ENCODE measurements around the gene OPCML. TPM values are rescaled to one million over a fixed set of nuclear protein-coding genes. Genes with fewer than 3 reads are reported as not detected.

Gene OPCML
- total RNA-seq, 2 experiments from 2014 or later = not detected

GRCh38 chr11:132551016-132551415, 981.3 kb downstream of the OPCML start:
- CTCF ChIA-PET = no interaction called here
- DNase-seq = no peak
- H3K27ac Mint-ChIP-seq = no peak overlapping the region
- H3K4me1 Mint-ChIP-seq (ENCODE audit: low read depth) = no peaks in the 10 kb centered on the region
- H3K36me3 Mint-ChIP-seq (ENCODE audit: low read depth) = no peaks in the 10 kb centered on the region
- no peaks in the 10 kb centered on the region for H3K27me3 Mint-ChIP-seq (ENCODE audit: low read depth)
- H3K9me3 Mint-ChIP-seq (ENCODE audit: insufficient read depth) = peaks cover 5% of the 10 kb centered on the region
- no peak overlapping the region for H3K4me3 Mint-ChIP-seq
- no peak for ATAC-seq
- POLR2A ChIA-PET = no interaction called here

DNA sequence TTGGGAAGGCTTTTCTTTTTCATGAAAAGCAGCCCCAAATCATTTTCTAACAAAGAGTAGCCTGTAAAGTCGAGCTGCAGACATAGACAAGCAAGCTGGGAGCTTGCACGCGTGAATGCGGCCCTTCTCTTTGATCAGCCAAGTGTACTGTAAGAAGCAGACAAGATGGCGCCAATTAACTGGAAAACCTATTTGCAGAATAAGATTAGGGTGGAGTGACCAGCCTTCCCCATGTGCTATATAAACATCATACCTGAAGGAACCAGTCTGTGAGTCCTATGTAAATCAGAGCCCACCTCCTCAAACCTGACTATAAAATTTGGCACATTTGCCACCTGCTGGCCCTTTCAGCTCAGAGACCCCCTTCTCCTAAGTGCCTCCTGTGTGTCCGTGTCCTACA, 982.7 kb downstream of the OPCML start:
- Mint-ChIP-seq H3K4me1 (ENCODE audit: low read depth) (no peaks in the 10 kb centered on the region), H3K9me3 (ENCODE audit: insufficient read depth) (peaks cover 10% of the 10 kb centered on the region), H3K4me3 (no peak overlapping the region), H3K27ac (no peak overlapping the region), H3K27me3 (ENCODE audit: low read depth) (no peaks in the 10 kb centered on the region), H3K36me3 (ENCODE audit: low read depth) (no peaks in the 10 kb centered on the region)
- ChIA-PET POLR2A (no interaction called here), CTCF (no interaction called here)
- no peak for ATAC-seq
- DNase-seq = no peak

- no peaks in the 10 kb centered on the region for H3K4me1 Mint-ChIP-seq (ENCODE audit: low read depth)
- ChIA-PET CTCF (no interaction called here), POLR2A (no interaction called here)
- H3K27ac Mint-ChIP-seq = no peak overlapping the region
- no peaks in the 10 kb centered on the region for H3K36me3 Mint-ChIP-seq (ENCODE audit: low read depth)
- DNase-seq (no peak), ATAC-seq (no peak)
- H3K27me3 Mint-ChIP-seq (ENCODE audit: low read depth) = no peaks in the 10 kb centered on the region
- H3K9me3 Mint-ChIP-seq (ENCODE audit: insufficient read depth) = peaks cover 10% of the 10 kb centered on the region
- H3K4me3 Mint-ChIP-seq = no peak overlapping the region
Measured at GRCh38 chr11:132549001-132549400, 983.3 kb downstream of the OPCML start.

DNA sequence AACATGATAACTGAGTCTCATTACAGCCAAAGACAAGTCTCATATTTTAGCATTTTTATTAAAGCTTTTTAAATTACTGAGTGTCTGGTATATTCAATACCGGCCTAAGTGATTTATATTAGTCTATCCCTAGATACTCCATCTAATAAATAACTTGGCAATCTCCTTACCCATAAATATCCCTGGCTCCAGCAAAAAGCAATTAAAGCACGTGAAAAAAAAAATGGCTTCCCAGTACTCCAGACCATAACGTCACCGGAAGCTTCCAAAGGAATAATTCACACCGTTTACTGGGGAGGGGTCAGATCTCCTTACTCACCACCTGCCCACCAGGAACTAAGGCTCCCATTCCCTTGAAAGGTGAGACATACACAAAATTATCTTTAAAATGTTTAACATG, 988.3 kb downstream of the OPCML start:
- Mint-ChIP-seq H3K4me1 (ENCODE audit: low read depth) (no peaks in the 10 kb centered on the region), H3K9me3 (ENCODE audit: insufficient read depth) (peaks cover 5% of the 10 kb centered on the region), H3K27ac (no peak overlapping the region), H3K36me3 (ENCODE audit: low read depth) (no peaks in the 10 kb centered on the region), H3K4me3 (no peak overlapping the region), H3K27me3 (ENCODE audit: low read depth) (no peaks in the 10 kb centered on the region)
- DNase-seq = no peak
- no peak for ATAC-seq
- POLR2A ChIA-PET = no interaction called here
- CTCF ChIA-PET = no interaction called here

GRCh38 chr11:132541794-132542193, 990.5 kb downstream of the OPCML start:
- peaks cover 5% of the 10 kb centered on the region for H3K9me3 Mint-ChIP-seq (ENCODE audit: insufficient read depth)
- DNase-seq (no peak), ATAC-seq (no peak)
- no peaks in the 10 kb centered on the region for H3K4me1 Mint-ChIP-seq (ENCODE audit: low read depth)
- ChIA-PET CTCF (no interaction called here), POLR2A (no interaction called here)
- H3K4me3 Mint-ChIP-seq = no peak overlapping the region
- no peak overlapping the region for H3K27ac Mint-ChIP-seq
- H3K36me3 Mint-ChIP-seq (ENCODE audit: low read depth) = no peaks in the 10 kb centered on the region
- no peaks in the 10 kb centered on the region for H3K27me3 Mint-ChIP-seq (ENCODE audit: low read depth)

DNA sequence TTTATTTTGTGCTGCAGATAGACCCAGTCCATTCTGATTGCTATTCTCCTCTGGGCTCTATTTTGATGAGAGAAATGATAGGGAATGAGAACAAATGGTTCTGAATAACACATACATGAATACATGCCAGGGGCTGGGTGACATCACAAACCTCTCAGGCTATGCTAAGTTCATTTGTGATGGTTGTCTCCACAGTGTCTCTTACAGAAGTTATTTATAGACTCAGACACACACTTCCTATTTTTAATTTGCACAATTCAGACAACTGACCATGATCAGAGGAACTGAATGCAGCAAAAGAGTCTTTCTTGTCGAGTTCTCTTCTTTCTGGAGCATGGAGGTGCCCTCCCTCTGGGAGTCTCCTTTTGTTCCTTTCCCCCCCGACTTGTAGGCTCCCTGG, 991.7 kb downstream of the OPCML start:
- POLR2A ChIA-PET = no interaction called here
- Mint-ChIP-seq H3K4me3 (no peak overlapping the region), H3K27ac (no peak overlapping the region)

GRCh38 chr11:132539590-132540368, 992.5 kb downstream of the OPCML start:
- H3K27me3 Mint-ChIP-seq (ENCODE audit: low read depth) = no peaks in the 10 kb centered on the region
- no peak for DNase-seq
- CTCF ChIA-PET = no interaction called here
- no peaks in the 10 kb centered on the region for H3K9me3 Mint-ChIP-seq (ENCODE audit: insufficient read depth)
- POLR2A ChIA-PET = no interaction called here
- no peak for ATAC-seq
- H3K4me1 Mint-ChIP-seq (ENCODE audit: low read depth) = no peaks in the 10 kb centered on the region
- H3K4me3 Mint-ChIP-seq = no peak overlapping the region
- no peaks in the 10 kb centered on the region for H3K36me3 Mint-ChIP-seq (ENCODE audit: low read depth)
- no peak overlapping the region for H3K27ac Mint-ChIP-seq

More for the DNA sequence above, 991.7 kb downstream of the OPCML start:
- Mint-ChIP-seq H3K9me3 (ENCODE audit: insufficient read depth) (peaks cover 3% of the 10 kb centered on the region), H3K4me1 (ENCODE audit: low read depth) (no peaks in the 10 kb centered on the region), H3K36me3 (ENCODE audit: low read depth) (no peaks in the 10 kb centered on the region), H3K27me3 (ENCODE audit: low read depth) (no peaks in the 10 kb centered on the region)
- CTCF ChIA-PET = no interaction called here
- DNase-seq (no peak), ATAC-seq (no peak)

GRCh38 chr11:132538642-132539041, 993.7 kb downstream of the OPCML start:
- CTCF ChIA-PET = no interaction called here

DNA sequence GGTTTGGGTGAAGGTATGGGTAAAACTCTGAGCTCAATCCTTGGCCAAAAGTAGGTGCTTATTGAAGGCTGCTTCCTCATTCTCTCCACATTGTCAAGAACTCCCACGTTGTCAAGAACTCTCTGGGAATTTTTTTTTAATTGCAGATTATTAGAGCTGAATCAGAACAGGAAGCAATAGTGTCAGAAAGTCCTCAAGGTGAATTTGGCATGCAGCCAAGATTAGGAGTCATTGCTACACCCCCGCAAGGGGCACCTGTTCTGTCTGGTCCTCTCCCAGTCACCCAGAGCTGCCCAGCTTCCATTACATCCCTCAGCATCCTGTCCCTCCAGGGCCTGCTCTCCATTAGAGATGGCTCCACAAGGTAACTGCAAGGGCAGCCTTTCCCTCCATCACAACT, 996.5 kb downstream of the OPCML start:
- Mint-ChIP-seq H3K27me3 (ENCODE audit: low read depth) (no peaks in the 10 kb centered on the region), H3K36me3 (ENCODE audit: low read depth) (no peaks in the 10 kb centered on the region), H3K4me1 (ENCODE audit: low read depth) (peaks cover 2% of the 10 kb centered on the region), H3K4me3 (no peak overlapping the region), H3K9me3 (ENCODE audit: insufficient read depth) (no peaks in the 10 kb centered on the region), H3K27ac (no peak overlapping the region)
- no peak for ATAC-seq
- POLR2A ChIA-PET = no interaction called here
- CTCF ChIA-PET = no interaction called here
- DNase-seq = no peak

More at GRCh38 chr11:132538642-132539041, 993.7 kb downstream of the OPCML start:
- no peak for DNase-seq
- POLR2A ChIA-PET = no interaction called here
- no peak for ATAC-seq
- H3K27ac Mint-ChIP-seq = no peak overlapping the region
- H3K27me3 Mint-ChIP-seq (ENCODE audit: low read depth) = no peaks in the 10 kb centered on the region
- no peaks in the 10 kb centered on the region for H3K36me3 Mint-ChIP-seq (ENCODE audit: low read depth)
- H3K9me3 Mint-ChIP-seq (ENCODE audit: insufficient read depth) = no peaks in the 10 kb centered on the region
- no peak overlapping the region for H3K4me3 Mint-ChIP-seq
- H3K4me1 Mint-ChIP-seq (ENCODE audit: low read depth) = no peaks in the 10 kb centered on the region

- peaks cover 4% of the 10 kb centered on the region for H3K4me1 Mint-ChIP-seq (ENCODE audit: low read depth)
- no peaks in the 10 kb centered on the region for H3K9me3 Mint-ChIP-seq (ENCODE audit: insufficient read depth)
- ChIA-PET POLR2A (no interaction called here), CTCF (interaction anchor here (1.4 kb wide), 1 partner anchor 409 kb away, joined by 5 read pairs; no protein-coding TSS in a partner anchor)
- no peak for DNase-seq
- H3K4me3 Mint-ChIP-seq = no peak overlapping the region
- ATAC-seq = no peak
- H3K36me3 Mint-ChIP-seq (ENCODE audit: low read depth) = no peaks in the 10 kb centered on the region
- no peaks in the 10 kb centered on the region for H3K27me3 Mint-ChIP-seq (ENCODE audit: low read depth)
- H3K27ac Mint-ChIP-seq = no peak overlapping the region
Measured at GRCh38 chr11:132531921-132532320, 1000.4 kb downstream of the OPCML start.

GRCh38 chr11:132528181-132528580, 1004.1 kb downstream of the OPCML start:
- DNase-seq (no peak), ATAC-seq (no peak)
- H3K27me3 Mint-ChIP-seq (ENCODE audit: low read depth) = no peaks in the 10 kb centered on the region
- ChIA-PET POLR2A (no interaction called here), CTCF (no interaction called here)
- H3K36me3 Mint-ChIP-seq (ENCODE audit: low read depth) = no peaks in the 10 kb centered on the region
- H3K4me3 Mint-ChIP-seq = no peak overlapping the region
- H3K9me3 Mint-ChIP-seq (ENCODE audit: insufficient read depth) = no peaks in the 10 kb centered on the region
- peaks cover 4% of the 10 kb centered on the region for H3K4me1 Mint-ChIP-seq (ENCODE audit: low read depth)
- no peak overlapping the region for H3K27ac Mint-ChIP-seq

GRCh38 chr11:132523929-132524328, 1008.4 kb downstream of the OPCML start:
- DNase-seq (no peak), ATAC-seq (no peak)
- no peaks in the 10 kb centered on the region for H3K36me3 Mint-ChIP-seq (ENCODE audit: low read depth)
- no peaks in the 10 kb centered on the region for H3K27me3 Mint-ChIP-seq (ENCODE audit: low read depth)
- no peak overlapping the region for H3K4me3 Mint-ChIP-seq
- H3K9me3 Mint-ChIP-seq (ENCODE audit: insufficient read depth) = no peaks in the 10 kb centered on the region
- H3K4me1 Mint-ChIP-seq (ENCODE audit: low read depth) = no peaks in the 10 kb centered on the region
- ChIA-PET POLR2A (no interaction called here), CTCF (no interaction called here)
- H3K27ac Mint-ChIP-seq = no peak overlapping the region

DNA sequence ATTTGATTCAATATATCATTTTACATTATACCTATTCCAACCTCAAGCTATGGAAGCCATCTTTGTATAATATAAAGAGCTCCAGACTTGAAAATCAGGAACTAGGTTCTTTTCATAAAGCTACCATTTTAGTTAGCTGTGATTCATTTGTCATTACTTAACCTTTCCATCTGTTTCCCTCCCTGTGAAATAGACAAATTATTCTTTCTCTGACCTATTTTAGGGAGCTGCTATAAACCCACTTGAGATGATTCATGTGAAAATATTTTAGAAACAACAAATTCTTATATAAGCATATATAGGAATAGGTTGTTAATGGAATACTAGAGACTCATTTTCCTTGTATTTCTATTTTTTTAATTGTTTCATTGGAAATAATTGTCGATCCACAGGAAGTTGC, 1012.1 kb downstream of the OPCML start:
- no peaks in the 10 kb centered on the region for H3K4me1 Mint-ChIP-seq (ENCODE audit: low read depth)
- no peaks in the 10 kb centered on the region for H3K9me3 Mint-ChIP-seq (ENCODE audit: insufficient read depth)
- CTCF ChIA-PET = no interaction called here

More for the DNA sequence above, 1012.1 kb downstream of the OPCML start:
- POLR2A ChIA-PET = no interaction called here
- Mint-ChIP-seq H3K4me3 (no peak overlapping the region), H3K36me3 (ENCODE audit: low read depth) (no peaks in the 10 kb centered on the region), H3K27ac (no peak overlapping the region), H3K27me3 (ENCODE audit: low read depth) (no peaks in the 10 kb centered on the region)
- ATAC-seq (no peak), DNase-seq (no peak)

All from activated CD8-positive, alpha-beta T cell treated with anti-CD3 and anti-CD28 coated beads, Interleukin-2, amount 10 ng/mL, durations not matched to agents 7 days and 5 days (primary cell).